HCT116 (cell line): ENCODE measurements around the gene MED16. TPM values are rescaled to one million over a fixed set of nuclear protein-coding genes. Genes with fewer than 3 reads are reported as not detected.
A peak's percentile ranks its signal among the peaks of the same experiment; 100 is the strongest.
"Not testable (repeated sequence)": the region's sequence is repeated elsewhere in the genome, so short reads cannot be mapped to it uniquely, and the experiment has no call there.

Source experiments
- ATAC-seq: fragments of 200-7000 bp; cut with Tn5 transposase; 2 replicates; pipeline ENCODE4 v1.9.1; 2020; ENCODE audit warnings: mild to moderate bottlenecking, moderate library complexity
- BruUV-seq: library from RNA; stranded (reverse); fragments of 400-500 nt; replicated peaks from 2 replicates; lab custom pipeline; 2021; lab: Mats Ljungman, UMichigan
- CTCF ChIA-PET: fragments of 300-600 bp; sonication (Branson Sonifier 250); formaldehyde crosslinking; loops from one replicate; lab custom pipeline; 2021; ENCODE audit warnings: antibody characterized with exemption; lab: Charles Lee
- POLR2A ChIA-PET: fragments of 300-600, 350-600 bp; sonication (Branson Sonifier 250); formaldehyde crosslinking; loops from one replicate; lab custom pipeline; 2021; ENCODE audit warnings: antibody characterized with exemption; lab: Charles Lee
- RAD21 ChIA-PET, 2 experiments: fragments of 300-600 bp; sonication (Branson Sonifier 250); formaldehyde crosslinking; loops; one replicate each; lab custom pipeline; 2023; ENCODE audit warnings: low total read pairs in 2 of 2; ENCODE audit not compliant: uncharacterized antibody in 2 of 2, unreplicated experiment in 2 of 2, low non-redundant PET in 1 of 2; lab: Charles Lee
- DNase-seq: peaks from one replicate; pipeline ENCODE4 v3.0.0-alpha.2; 2010; ENCODE audit warnings: low read depth, low spot score
- H2AFZ ChIP-seq: fragments of 200-600 bp; shearing (Covaris generic), sonication (generic); 2 replicates; pipeline ENCODE4 v1.6.1; 2017; ENCODE audit warnings: low read depth, mixed run types, mixed read lengths, antibody characterized with exemption, low read length; ENCODE audit not compliant: poor library complexity, severe bottlenecking
- H3K27ac ChIP-seq: 2 replicates; pipeline ENCODE4 v1.5.1; 2012; ENCODE audit warnings: low read depth, low read length
- H3K27me3 ChIP-seq: fragments of 200-600 bp; sonication (generic); 2 replicates; pipeline ENCODE4 v1.6.1; 2016; ENCODE audit warnings: mixed run types, low read length, mixed read lengths; ENCODE audit not compliant: insufficient read depth
- H3K36me3 ChIP-seq, 2 experiments: fragments of 200-500 bp in 1 of 2; fragments of 200-600 bp in 1 of 2; sonication (Bioruptor generic) in 1 of 2; sonication (generic) in 1 of 2; 2 replicates each; pipeline versions ENCODE4 v1.5.1 to v1.6.1; 2014 to 2016; ENCODE audit warnings: low read length in 2 of 2, inconsistent platforms in 1 of 2, mixed read lengths in 1 of 2, mixed run types in 1 of 2; ENCODE audit not compliant: insufficient read depth in 2 of 2, control insufficient read depth in 1 of 2
- H3K4me1 ChIP-seq, 2 experiments: fragments of 200-600 bp in 1 of 2; sonication (generic) in 1 of 2; 2 replicates each; pipeline versions ENCODE4 v1.5.1 to v1.6.1; 2012 to 2017; ENCODE audit warnings: low read length in 2 of 2, inconsistent platforms in 1 of 2, mild to moderate bottlenecking in 1 of 2, mixed read lengths in 1 of 2, mixed run types in 1 of 2, moderate library complexity in 1 of 2; ENCODE audit not compliant: insufficient read depth in 2 of 2, control insufficient read depth in 1 of 2
- H3K4me2 ChIP-seq: fragments of 200-600 bp; sonication (generic); 2 replicates; pipeline ENCODE4 v1.6.1; 2017; ENCODE audit warnings: mixed run types, low read length, mixed read lengths
- H3K4me3 ChIP-seq, 2 experiments: fragments of 200-600 bp in 1 of 2; sonication (generic) in 1 of 2; replicated peaks in 1 of 2; 2 replicates each; pipeline ENCODE4 v1.5.1; 2011 to 2016; ENCODE audit warnings: low read length in 2 of 2, control low read depth in 1 of 2, low read depth in 1 of 2, mild to moderate bottlenecking in 1 of 2, mixed read lengths in 1 of 2, mixed run types in 1 of 2
- H3K79me2 ChIP-seq: fragments of 200-600 bp; sonication (generic); 2 replicates; pipeline ENCODE4 v1.6.1; 2017; ENCODE audit warnings: mild to moderate bottlenecking, mixed run types, low read length, moderate library complexity, mixed read lengths; ENCODE audit not compliant: insufficient read depth
- H3K9ac ChIP-seq: fragments of 200-600 bp; sonication (generic); 2 replicates; pipeline ENCODE4 v1.6.1; 2016; ENCODE audit warnings: low read length, mixed read lengths
- H3K9me2 ChIP-seq: fragments of 200-600 bp; sonication (generic), shearing (Covaris generic); 2 replicates; pipeline ENCODE4 v1.6.1; 2017; ENCODE audit warnings: mixed run types, mild to moderate bottlenecking, moderate library complexity; ENCODE audit not compliant: insufficient read depth
- H3K9me3 ChIP-seq, 2 experiments: fragments of 200-500 bp in 1 of 2; fragments of 200-600 bp in 1 of 2; sonication (Bioruptor generic) in 1 of 2; sonication (generic) in 1 of 2; 2 replicates each; pipeline ENCODE4 v1.6.1; 2014 to 2017; ENCODE audit warnings: low read length in 2 of 2, mixed read lengths in 2 of 2, inconsistent platforms in 1 of 2, low read depth in 1 of 2, mild to moderate bottlenecking in 1 of 2, mixed run types in 1 of 2, moderate library complexity in 1 of 2; ENCODE audit not compliant: control insufficient read depth in 1 of 2, insufficient read depth in 1 of 2
- H4K20me1 ChIP-seq: fragments of 200-600 bp; sonication (generic), shearing (Covaris generic); 2 replicates; pipeline ENCODE4 v1.6.1; 2017; ENCODE audit warnings: mixed run types, mild to moderate bottlenecking, moderate library complexity; ENCODE audit not compliant: insufficient read depth
- EZH2 ChIP-seq: fragments of 200-600 bp; sonication (generic); IDR thresholded peaks from 2 replicates; pipeline ENCODE4 v1.6.1; 2017; ENCODE audit warnings: antibody characterized with exemption, mixed run types
- FOSL1 ChIP-seq: IDR thresholded peaks from 2 replicates; pipeline ENCODE4 v1.6.1; 2012; ENCODE audit warnings: low read depth
- JUND ChIP-seq: IDR thresholded peaks from 2 replicates; pipeline ENCODE4 v1.6.1; 2012
- MAX ChIP-seq: IDR thresholded peaks from 2 replicates; pipeline ENCODE4 v1.6.1; 2012
- POLR2A ChIP-seq: IDR thresholded peaks from 2 replicates; pipeline ENCODE4 v1.7.0; 2011; ENCODE audit warnings: borderline replicate concordance; ENCODE audit not compliant: insufficient read depth, insufficient read length; ENCODE audit errors: extremely low read depth
- POLR2AphosphoS5 ChIP-seq: IDR thresholded peaks from 2 replicates; pipeline ENCODE4 v1.6.1; 2011; ENCODE audit warnings: mild to moderate bottlenecking, low read depth, low read length, moderate library complexity
- RAD21 ChIP-seq: IDR thresholded peaks from 2 replicates; pipeline ENCODE4 v1.6.1; 2012; ENCODE audit warnings: low read depth, mild to moderate bottlenecking
- REST ChIP-seq: IDR thresholded peaks from 2 replicates; pipeline ENCODE4 v1.6.1; 2012; ENCODE audit warnings: low read depth
- SIN3A ChIP-seq: IDR thresholded peaks from 2 replicates; pipeline ENCODE4 v1.6.1; 2012; ENCODE audit warnings: low read depth
- SP1 ChIP-seq: IDR thresholded peaks from 2 replicates; pipeline ENCODE4 v1.6.1; 2012; ENCODE audit warnings: low read depth
- SRF ChIP-seq: IDR thresholded peaks from 2 replicates; pipeline ENCODE4 v1.6.1; 2012; ENCODE audit warnings: low read depth
- YY1 ChIP-seq: IDR thresholded peaks from 2 replicates; pipeline ENCODE4 v1.6.1; 2011; ENCODE audit warnings: low read length, low read depth, moderate library complexity, mild to moderate bottlenecking; ENCODE audit not compliant: insufficient replicate concordance; ENCODE audit errors: extremely low read depth
- ZBTB33 ChIP-seq: IDR thresholded peaks from 2 replicates; pipeline ENCODE4 v1.6.1; 2011; ENCODE audit warnings: mild to moderate bottlenecking, low read length, moderate library complexity; ENCODE audit not compliant: insufficient replicate concordance; ENCODE audit errors: extremely low read depth
- ZFX ChIP-seq: fragments of 450-650 bp; IDR thresholded peaks from 2 replicates; pipeline ENCODE4 v1.6.1; 2017
- ZNF274 ChIP-seq: fragments of 200-500 bp; sonication (Bioruptor generic); IDR thresholded peaks from 2 replicates; pipeline ENCODE4 v1.6.1; 2014; ENCODE audit warnings: mild to moderate bottlenecking, low read depth, low read length, inconsistent platforms
- intact Hi-C: fragments of 100-400 bp; cut with micrococcal nuclease; formaldehyde crosslinking; loops from 2 replicates; pipeline ENCODE4 v1.10.0; 2022
- total RNA-seq: library from RNA; stranded (reverse); gene quantifications from one replicate; pipeline ENCODE4 v1.2.1, GENCODE V29; 2021; ENCODE audit not compliant: unreplicated experiment

The MED16 gene
- total RNA-seq, 1 experiment from 2014 or later, result 73.6 TPM

- BruUV-seq, H3K79me2 ChIP-seq, ATAC-seq, H4K20me1 ChIP-seq, H3K9me2 ChIP-seq, intact Hi-C loops, H3K27me3 ChIP-seq, H2AFZ ChIP-seq, H3K9me3 ChIP-seq, DNase-seq, CTCF ChIA-PET, H3K36me3 ChIP-seq, H3K27ac ChIP-seq: not testable (repeated sequence)
- Histone ChIP-seq H3K4me3 (peak overlapping the region; percentile 27 to 55), H3K9ac (peak overlapping the region; percentile 32; the same call in 1 of the 2 replicates), H3K4me2 (peak overlapping the region; percentile 98), H3K4me1 (peaks cover 12 to 19% of the 10 kb centered on the region in 2 experiments; a peak in 3 of 4 replicates)
- POLR2A ChIA-PET, result interaction anchor here (0.6 kb wide), 1 partner anchor 63 kb away, joined by 3 read pairs; no protein-coding TSS in a partner anchor
- RAD21 ChIA-PET, result interaction anchor here in 1 of 2 experiments (0.6 kb wide), 1 partner anchor 73 kb away, joined by 3 read pairs; no protein-coding TSS in a partner anchor
Measured at GRCh38 chr19:842802-843179, 50.2 kb downstream of the MED16 start.

- no peak within 1 kb of the TSS for H3K9ac ChIP-seq
- CTCF ChIA-PET, result no interaction called here
- ATAC-seq (no peak), DNase-seq (no peak)
- RAD21 ChIA-PET, result no interaction called here
- H3K36me3 ChIP-seq, result no peaks in the 10 kb centered on the region
- H3K27ac ChIP-seq, result no peak within 1 kb of the TSS
- H3K9me3 ChIP-seq, result no peaks in the 10 kb centered on the region
- H3K9me2 ChIP-seq, result no peaks in the 10 kb centered on the region
- no TSS peak for BruUV-seq
- intact Hi-C loops, result no loop called here
- H3K4me2 ChIP-seq, result no peak within 1 kb of the TSS
- H3K4me3 ChIP-seq, result no peak within 1 kb of the TSS
- no peaks in the 10 kb centered on the region for H3K79me2 ChIP-seq
- H2AFZ ChIP-seq, result no peak within 1 kb of the TSS
- no peaks in the 10 kb centered on the region for H4K20me1 ChIP-seq
- H3K4me1 ChIP-seq, result peaks cover 12 to 19% of the 10 kb centered on the region in 2 experiments; a peak in 3 of 4 replicates
- POLR2A ChIA-PET, result no interaction called here
- H3K27me3 ChIP-seq, result no peaks in the 10 kb centered on the region; the same call in 1 of the 2 replicates
- no peak for TF ChIP-seq FOSL1
- no peak for TF ChIP-seq ZBTB33
- TF ChIP-seq ZNF274, result no peak
- TF ChIP-seq EZH2, result no peak
- no peak for TF ChIP-seq MAX
- no peak for TF ChIP-seq YY1
- no peak for TF ChIP-seq SRF
- TF ChIP-seq SIN3A, result no peak
- no peak for TF ChIP-seq RAD21
- no peak for TF ChIP-seq ZFX
- TF ChIP-seq SP1, result no peak
- no peak for TF ChIP-seq REST
- TF ChIP-seq POLR2AphosphoS5, result no peak
- no peak for TF ChIP-seq JUND
- no peak for TF ChIP-seq POLR2A
Measured at GRCh38 chr19:840519-841206, 52.3 kb downstream of the MED16 start, which contains the start of gene PRTN3. PRTN3 (plus strand) TSS chr19:840999; CDS start chr19:841009, 10 bp downstream.
